HCT116 (cell line): Measurements from ENCODE around the gene ILRUN. TPM values are rescaled to one million over a fixed set of nuclear protein-coding genes. Genes with fewer than 3 reads are reported as not detected.

Experiments
- ATAC-seq: fragments of 200-7000 bp; cut with Tn5 transposase; 2 replicates; pipeline ENCODE4 v1.9.1; 2020; ENCODE audit warnings: mild to moderate bottlenecking, moderate library complexity
- BruUV-seq: library from RNA; stranded (reverse); fragments of 400-500 nt; replicated peaks from 2 replicates; lab custom pipeline; 2021; lab: Mats Ljungman, UMichigan
- CTCF ChIA-PET: fragments of 300-600 bp; sonication (Branson Sonifier 250); formaldehyde crosslinking; loops from one replicate; lab custom pipeline; 2021; ENCODE audit warnings: antibody characterized with exemption; lab: Charles Lee
- POLR2A ChIA-PET: fragments of 300-600, 350-600 bp; sonication (Branson Sonifier 250); formaldehyde crosslinking; loops from one replicate; lab custom pipeline; 2021; ENCODE audit warnings: antibody characterized with exemption; lab: Charles Lee
- RAD21 ChIA-PET, 2 experiments: fragments of 300-600 bp; sonication (Branson Sonifier 250); formaldehyde crosslinking; loops; one replicate each; lab custom pipeline; 2023; ENCODE audit warnings: low total read pairs in 2 of 2; ENCODE audit not compliant: uncharacterized antibody in 2 of 2, unreplicated experiment in 2 of 2, low non-redundant PET in 1 of 2; lab: Charles Lee
- DNase-seq: peaks from one replicate; pipeline ENCODE4 v3.0.0-alpha.2; 2010; ENCODE audit warnings: low read depth, low spot score
- H2AFZ ChIP-seq: fragments of 200-600 bp; shearing (Covaris generic), sonication (generic); 2 replicates; pipeline ENCODE4 v1.6.1; 2017; ENCODE audit warnings: low read depth, mixed run types, mixed read lengths, antibody characterized with exemption, low read length; ENCODE audit not compliant: poor library complexity, severe bottlenecking
- H3K27ac ChIP-seq: 2 replicates; pipeline ENCODE4 v1.5.1; 2012; ENCODE audit warnings: low read depth, low read length
- H3K27me3 ChIP-seq: fragments of 200-600 bp; sonication (generic); 2 replicates; pipeline ENCODE4 v1.6.1; 2016; ENCODE audit warnings: mixed run types, low read length, mixed read lengths; ENCODE audit not compliant: insufficient read depth
- H3K36me3 ChIP-seq, 2 experiments: fragments of 200-500 bp in 1 of 2; fragments of 200-600 bp in 1 of 2; sonication (Bioruptor generic) in 1 of 2; sonication (generic) in 1 of 2; 2 replicates each; pipeline versions ENCODE4 v1.5.1 to v1.6.1; 2014 to 2016; ENCODE audit warnings: low read length in 2 of 2, inconsistent platforms in 1 of 2, mixed read lengths in 1 of 2, mixed run types in 1 of 2; ENCODE audit not compliant: insufficient read depth in 2 of 2, control insufficient read depth in 1 of 2
- H3K4me1 ChIP-seq, 2 experiments: fragments of 200-600 bp in 1 of 2; sonication (generic) in 1 of 2; 2 replicates each; pipeline versions ENCODE4 v1.5.1 to v1.6.1; 2012 to 2017; ENCODE audit warnings: low read length in 2 of 2, inconsistent platforms in 1 of 2, mild to moderate bottlenecking in 1 of 2, mixed read lengths in 1 of 2, mixed run types in 1 of 2, moderate library complexity in 1 of 2; ENCODE audit not compliant: insufficient read depth in 2 of 2, control insufficient read depth in 1 of 2
- H3K4me2 ChIP-seq: fragments of 200-600 bp; sonication (generic); 2 replicates; pipeline ENCODE4 v1.6.1; 2017; ENCODE audit warnings: mixed run types, low read length, mixed read lengths
- H3K4me3 ChIP-seq, 2 experiments: fragments of 200-600 bp in 1 of 2; sonication (generic) in 1 of 2; replicated peaks in 1 of 2; 2 replicates each; pipeline ENCODE4 v1.5.1; 2011 to 2016; ENCODE audit warnings: low read length in 2 of 2, control low read depth in 1 of 2, low read depth in 1 of 2, mild to moderate bottlenecking in 1 of 2, mixed read lengths in 1 of 2, mixed run types in 1 of 2
- H3K79me2 ChIP-seq: fragments of 200-600 bp; sonication (generic); 2 replicates; pipeline ENCODE4 v1.6.1; 2017; ENCODE audit warnings: mild to moderate bottlenecking, mixed run types, low read length, moderate library complexity, mixed read lengths; ENCODE audit not compliant: insufficient read depth
- H3K9ac ChIP-seq: fragments of 200-600 bp; sonication (generic); 2 replicates; pipeline ENCODE4 v1.6.1; 2016; ENCODE audit warnings: low read length, mixed read lengths
- H3K9me2 ChIP-seq: fragments of 200-600 bp; sonication (generic), shearing (Covaris generic); 2 replicates; pipeline ENCODE4 v1.6.1; 2017; ENCODE audit warnings: mixed run types, mild to moderate bottlenecking, moderate library complexity; ENCODE audit not compliant: insufficient read depth
- H3K9me3 ChIP-seq, 2 experiments: fragments of 200-500 bp in 1 of 2; fragments of 200-600 bp in 1 of 2; sonication (Bioruptor generic) in 1 of 2; sonication (generic) in 1 of 2; 2 replicates each; pipeline ENCODE4 v1.6.1; 2014 to 2017; ENCODE audit warnings: low read length in 2 of 2, mixed read lengths in 2 of 2, inconsistent platforms in 1 of 2, low read depth in 1 of 2, mild to moderate bottlenecking in 1 of 2, mixed run types in 1 of 2, moderate library complexity in 1 of 2; ENCODE audit not compliant: control insufficient read depth in 1 of 2, insufficient read depth in 1 of 2
- H4K20me1 ChIP-seq: fragments of 200-600 bp; sonication (generic), shearing (Covaris generic); 2 replicates; pipeline ENCODE4 v1.6.1; 2017; ENCODE audit warnings: mixed run types, mild to moderate bottlenecking, moderate library complexity; ENCODE audit not compliant: insufficient read depth
- CBX3 ChIP-seq: IDR thresholded peaks from 2 replicates; pipeline ENCODE4 v1.6.1; 2012; ENCODE audit warnings: low read depth
- CEBPB ChIP-seq: IDR thresholded peaks from 2 replicates; pipeline ENCODE4 v1.6.1; 2012; ENCODE audit warnings: low read depth
- EGR1 ChIP-seq: IDR thresholded peaks from 2 replicates; pipeline ENCODE4 v1.6.1; 2012; ENCODE audit warnings: low read depth
- ELF1 ChIP-seq: IDR thresholded peaks from 2 replicates; pipeline ENCODE4 v1.6.1; 2012; ENCODE audit warnings: low read depth, borderline replicate concordance
- EZH2 ChIP-seq: fragments of 200-600 bp; sonication (generic); IDR thresholded peaks from 2 replicates; pipeline ENCODE4 v1.6.1; 2017; ENCODE audit warnings: antibody characterized with exemption, mixed run types
- EZH2phosphoT487 ChIP-seq: fragments of 200-600 bp; IDR thresholded peaks from 2 replicates; pipeline ENCODE4 v1.6.1; 2018; ENCODE audit warnings: antibody characterized with exemption, borderline replicate concordance
- JUND ChIP-seq: IDR thresholded peaks from 2 replicates; pipeline ENCODE4 v1.6.1; 2012
- RAD21 ChIP-seq: IDR thresholded peaks from 2 replicates; pipeline ENCODE4 v1.6.1; 2012; ENCODE audit warnings: low read depth, mild to moderate bottlenecking
- SIN3A ChIP-seq: IDR thresholded peaks from 2 replicates; pipeline ENCODE4 v1.6.1; 2012; ENCODE audit warnings: low read depth
- SP1 ChIP-seq: IDR thresholded peaks from 2 replicates; pipeline ENCODE4 v1.6.1; 2012; ENCODE audit warnings: low read depth
- ZFX ChIP-seq: fragments of 450-650 bp; IDR thresholded peaks from 2 replicates; pipeline ENCODE4 v1.6.1; 2017
- intact Hi-C: fragments of 100-400 bp; cut with micrococcal nuclease; formaldehyde crosslinking; loops from 2 replicates; pipeline ENCODE4 v1.10.0; 2022
- total RNA-seq: library from RNA; stranded (reverse); gene quantifications from one replicate; pipeline ENCODE4 v1.2.1, GENCODE V29; 2021; ENCODE audit not compliant: unreplicated experiment
- TF ChIP-seq, protein P1 (sequence below): IDR thresholded peaks from 2 replicates; pipeline ENCODE4 v1.6.1; 2012

Gene ILRUN
- total RNA-seq, 1 experiment from 2014 or later = 51.9 TPM

DNA sequence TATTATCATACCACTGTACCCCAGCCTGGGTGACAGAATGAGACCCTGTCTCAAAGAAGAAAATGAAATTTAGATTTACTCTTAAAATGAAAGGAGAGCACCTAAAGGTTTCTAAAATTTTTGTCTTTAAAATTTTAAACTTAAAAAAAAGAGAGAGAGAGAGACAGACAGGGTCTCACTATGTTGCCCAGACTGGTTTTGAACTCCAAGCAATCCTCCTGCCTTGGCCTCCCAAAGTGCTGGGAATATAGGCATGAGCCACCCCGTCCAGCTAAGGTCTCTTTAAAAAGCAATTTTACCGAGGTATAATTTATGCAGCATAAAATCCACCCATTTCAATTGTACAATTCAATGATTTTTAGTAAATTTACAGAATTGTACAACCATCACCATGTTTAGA is 33.2 kb downstream of the ILRUN start:
- peak overlapping the region; percentile 17; the same call in 1 of the 2 replicates for H3K4me2 ChIP-seq
- BruUV-seq = no TSS peak
- intact Hi-C loops = no loop called here
- no peaks in the 10 kb centered on the region for H3K9me2 ChIP-seq
- CTCF ChIA-PET = no interaction called here
- ATAC-seq (no peak), DNase-seq (no peak)
- H3K4me3 ChIP-seq = no peak overlapping the region
- H3K36me3 ChIP-seq = no peaks in the 10 kb centered on the region
- peaks cover 22 to 53% of the 10 kb centered on the region in 2 experiments for H3K4me1 ChIP-seq
- no peaks in the 10 kb centered on the region for H3K9me3 ChIP-seq
- no peaks in the 10 kb centered on the region for H3K27me3 ChIP-seq
- no peak for TF ChIP-seq CEBPB
- no peak for TF ChIP-seq JUND
- TF ChIP-seq EGR1 = no peak
- no peak for TF ChIP-seq RAD21
- no peak for TF ChIP-seq EZH2
- H3K79me2 ChIP-seq = peaks cover 96% of the 10 kb centered on the region
- no peak overlapping the region for H3K9ac ChIP-seq
- H3K27ac ChIP-seq = no peak overlapping the region; the same call in 1 of the 2 replicates
- no peaks in the 10 kb centered on the region for H4K20me1 ChIP-seq
- POLR2A ChIA-PET = no interaction called here
- H2AFZ ChIP-seq = no peak overlapping the region
- RAD21 ChIA-PET = no interaction called here

DNA sequence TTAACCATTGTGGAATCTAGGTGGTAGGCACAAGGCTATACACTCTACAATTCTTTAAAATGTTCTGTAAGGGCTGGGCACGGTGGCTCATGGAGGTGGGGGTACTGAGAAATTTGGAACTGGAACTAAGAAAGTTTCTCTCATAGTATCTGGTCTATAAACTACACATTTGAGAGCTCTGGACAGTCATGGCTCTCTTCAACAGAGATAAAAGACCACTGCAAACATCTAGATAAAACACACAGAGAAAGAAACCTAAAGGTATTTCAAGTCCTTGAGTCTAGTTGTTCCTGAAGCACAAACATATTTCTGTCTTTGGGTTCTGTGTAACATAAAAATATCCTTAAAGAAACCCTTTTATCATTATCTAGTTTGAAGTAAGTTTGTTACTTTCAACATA is 35.2 kb downstream of the ILRUN start:
- RAD21 ChIA-PET = no interaction called here
- intact Hi-C loops = no loop called here
- BruUV-seq = no TSS peak

More for the DNA sequence above, 35.2 kb downstream of the ILRUN start:
- Histone ChIP-seq H3K27me3 (no peaks in the 10 kb centered on the region), H3K4me1 (peaks cover 39 to 73% of the 10 kb centered on the region in 2 experiments), H3K4me3 (no peak overlapping the region), H3K9me2 (no peaks in the 10 kb centered on the region), H3K36me3 (no peaks in the 10 kb centered on the region), H2AFZ (no peak overlapping the region), H3K9ac (no peak overlapping the region), H3K27ac (no peak overlapping the region)
- POLR2A ChIA-PET = no interaction called here
- ATAC-seq = no peak
- no peak for TF ChIP-seq EZH2phosphoT487
- no peak for TF ChIP-seq EGR1
- TF ChIP-seq SP1 = no peak
- TF ChIP-seq, protein P1, sequence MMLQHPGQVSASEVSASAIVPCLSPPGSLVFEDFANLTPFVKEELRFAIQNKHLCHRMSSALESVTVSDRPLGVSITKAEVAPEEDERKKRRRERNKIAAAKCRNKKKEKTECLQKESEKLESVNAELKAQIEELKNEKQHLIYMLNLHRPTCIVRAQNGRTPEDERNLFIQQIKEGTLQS = no peak
- no peak for TF ChIP-seq ELF1
- TF ChIP-seq SIN3A = no peak
- no peak for TF ChIP-seq ZFX
- TF ChIP-seq CBX3 = no peak
- TF ChIP-seq, all 23 proteins: peak for 0
- CTCF ChIA-PET = no interaction called here
- H3K79me2 ChIP-seq = peaks cover 95% of the 10 kb centered on the region
- no peaks in the 10 kb centered on the region for H4K20me1 ChIP-seq
- H3K4me2 ChIP-seq = no peak overlapping the region
- no peaks in the 10 kb centered on the region for H3K9me3 ChIP-seq
- no peak for DNase-seq
